SK-N-SH (cell line): ENCODE data around the gene SPACA6. TPM values are rescaled to one million over a fixed set of nuclear protein-coding genes. Genes with fewer than 3 reads are reported as not detected.

Source experiments
- CTCF ChIA-PET: fragments of 300-600, 350-600 bp; formaldehyde crosslinking; extraction: SDS; loops from one replicate; lab custom pipeline; 2021; lab: Yijun Ruan, JAX
- POLR2A ChIA-PET: fragments of 350-600 bp; sonication (Branson Sonifier 250); formaldehyde crosslinking; extraction: SDS; loops from one replicate; lab custom pipeline; 2020; ENCODE audit warnings: antibody characterized with exemption, inconsistent platforms; lab: Yijun Ruan, JAX
- DNase-seq: peaks from one replicate; pipeline ENCODE4 v3.0.0; 2012
- H2AFZ ChIP-seq: fragments of 200-600 bp; sonication (generic); 2 replicates; pipeline ENCODE4 v1.8.1; 2016; ENCODE audit warnings: antibody characterized with exemption, mild to moderate bottlenecking, low read depth
- H3F3A ChIP-seq: fragments of 200-600 bp; sonication (generic); replicated peaks from 2 replicates; pipeline ENCODE3; 2016; ENCODE audit warnings: antibody characterized with exemption, mild to moderate bottlenecking; ENCODE audit not compliant: insufficient read depth
- H3K27ac ChIP-seq, 2 experiments: fragments of 200-500 bp in 1 of 2; fragments of 200-600 bp in 1 of 2; sonication (Bioruptor generic) in 1 of 2; sonication (generic), shearing (Covaris generic) in 1 of 2; 2 replicates each; pipeline versions ENCODE4 v1.5.1 to v1.6.1; 2014 to 2016; ENCODE audit warnings: low read depth in 2 of 2, inconsistent platforms in 1 of 2, low read length in 1 of 2, mild to moderate bottlenecking in 1 of 2, mixed read lengths in 1 of 2
- H3K27me3 ChIP-seq: fragments of 200-600 bp; sonication (generic), shearing (Covaris generic); 2 replicates; pipeline ENCODE4 v1.6.1; 2016; ENCODE audit warnings: mixed run types; ENCODE audit not compliant: insufficient read depth
- H3K36me3 ChIP-seq, 2 experiments: fragments of 200-500 bp in 1 of 2; fragments of 200-600 bp in 1 of 2; sonication (Bioruptor generic) in 1 of 2; sonication (generic) in 1 of 2; replicated peaks in 1 of 2; 2 replicates each; pipeline versions ENCODE3 to v1.5.1; 2014 to 2016; ENCODE audit warnings: low read length in 1 of 2, mild to moderate bottlenecking in 1 of 2; ENCODE audit not compliant: insufficient read depth in 2 of 2, control insufficient read depth in 1 of 2
- H3K4me1 ChIP-seq, 2 experiments: fragments of 200-500 bp in 1 of 2; fragments of 200-600 bp in 1 of 2; sonication (Bioruptor generic) in 1 of 2; sonication (generic), shearing (Covaris generic) in 1 of 2; 2 replicates each; pipeline versions ENCODE4 v1.5.1 to v1.6.1; 2014 to 2016; ENCODE audit warnings: low read depth in 1 of 2, low read length in 1 of 2, mixed run types in 1 of 2; ENCODE audit not compliant: insufficient read depth in 2 of 2, control insufficient read depth in 1 of 2
- H3K4me2 ChIP-seq: fragments of 200-600 bp; sonication (generic), shearing (Covaris generic); 2 replicates; pipeline ENCODE4 v1.6.1; 2017; ENCODE audit warnings: mixed run types
- H3K4me3 ChIP-seq, 2 experiments: fragments of 200-500 bp in 1 of 2; fragments of 200-600 bp in 1 of 2; sonication (Bioruptor generic) in 1 of 2; sonication (generic), shearing (Covaris generic) in 1 of 2; 2 replicates each; pipeline versions ENCODE4 v1.5.1 to v1.8.1; 2014 to 2016; ENCODE audit warnings: low read depth in 2 of 2, inconsistent platforms in 1 of 2, low read length in 1 of 2, mild to moderate bottlenecking in 1 of 2, mixed read lengths in 1 of 2, moderate library complexity in 1 of 2
- H3K79me2 ChIP-seq: fragments of 200-600 bp; sonication (generic); 2 replicates; pipeline ENCODE4 v1.8.1; 2017; ENCODE audit warnings: mild to moderate bottlenecking; ENCODE audit not compliant: insufficient read depth
- H3K9ac ChIP-seq: fragments of 200-600 bp; sonication (generic); 2 replicates; pipeline ENCODE4 v1.6.1; 2017; ENCODE audit warnings: mixed run types
- H3K9me2 ChIP-seq: fragments of 200-600 bp; sonication (generic); 2 replicates; pipeline ENCODE4 v1.6.1; 2017; ENCODE audit warnings: mixed run types
- H3K9me3 ChIP-seq: fragments of 200-600 bp; sonication (generic); 2 replicates; pipeline ENCODE4 v1.6.1; 2017; ENCODE audit warnings: mixed run types, mild to moderate bottlenecking, moderate library complexity
- H4K20me1 ChIP-seq: fragments of 200-600 bp; sonication (generic); 2 replicates; pipeline ENCODE4 v1.6.1; 2017; ENCODE audit warnings: mild to moderate bottlenecking, mixed run types; ENCODE audit not compliant: insufficient read depth
- EP300 ChIP-seq, 2 experiments: IDR thresholded peaks; 2 replicates each; pipeline versions ENCODE4 v1.4.0 to v1.6.1; 2012; ENCODE audit warnings: borderline replicate concordance in 1 of 2, low read depth in 1 of 2, low read length in 1 of 2
- FOXJ3 ChIP-seq: sonication (generic); formaldehyde crosslinking; IDR thresholded peaks from 2 replicates; pipeline ENCODE4 v1.5.1; 2020; ENCODE audit warnings: mild to moderate bottlenecking, missing genetic modification reagents
- FOXM1 ChIP-seq: IDR thresholded peaks from 2 replicates; pipeline ENCODE4 v1.4.0; 2012; ENCODE audit warnings: low read depth, mild to moderate bottlenecking
- GABPA ChIP-seq: IDR thresholded peaks from 2 replicates; pipeline ENCODE4 v1.4.0; 2012; ENCODE audit warnings: low read depth, mild to moderate bottlenecking
- GATA2 ChIP-seq: sonication (generic); formaldehyde crosslinking; IDR thresholded peaks from 2 replicates; pipeline ENCODE4 v1.5.0; 2020; ENCODE audit warnings: mild to moderate bottlenecking, missing genetic modification reagents
- IRF3 ChIP-seq: fragments of 150-350 bp; IDR thresholded peaks from 2 replicates; pipeline ENCODE4 v1.6.1; 2016; ENCODE audit warnings: mild to moderate bottlenecking, low read depth, low read length
- MEF2A ChIP-seq: IDR thresholded peaks from 2 replicates; pipeline ENCODE4 v1.4.0; 2012; ENCODE audit warnings: low read depth, borderline replicate concordance
- NFIC ChIP-seq: IDR thresholded peaks from 2 replicates; pipeline ENCODE4 v1.4.0; 2012; ENCODE audit warnings: borderline replicate concordance
- NRF1 ChIP-seq: IDR thresholded peaks from 2 replicates; pipeline ENCODE4 v1.6.1; 2012; ENCODE audit warnings: low read depth, mild to moderate bottlenecking, low read length
- RCOR1 ChIP-seq: fragments of 150-350 bp; IDR thresholded peaks from 2 replicates; pipeline ENCODE4 v1.6.1; 2017; ENCODE audit warnings: antibody characterized with exemption, low read length
- RFX5 ChIP-seq: IDR thresholded peaks from 2 replicates; pipeline ENCODE4 v1.6.1; 2012; ENCODE audit warnings: mild to moderate bottlenecking, improper control_type of control experiment, low read length
- SIN3A ChIP-seq: IDR thresholded peaks from 2 replicates; pipeline ENCODE4 v1.6.1; 2012; ENCODE audit warnings: low read depth, mild to moderate bottlenecking, low read length, moderate library complexity, borderline replicate concordance
- SMC3 ChIP-seq: IDR thresholded peaks from 2 replicates; pipeline ENCODE4 v1.6.1; 2012; ENCODE audit warnings: low read depth, low read length, improper control_type of control experiment
- TCF12 ChIP-seq: IDR thresholded peaks from 2 replicates; pipeline ENCODE4 v1.4.0; 2012
- TEAD4 ChIP-seq: IDR thresholded peaks from 2 replicates; pipeline ENCODE4 v1.4.0; 2012; ENCODE audit warnings: mild to moderate bottlenecking, borderline replicate concordance; ENCODE audit not compliant: insufficient read depth
- YY1 ChIP-seq: IDR thresholded peaks from 2 replicates; pipeline ENCODE4 v1.4.0; 2012; ENCODE audit warnings: low read depth, mild to moderate bottlenecking
- WGBS: methylation state at CpG from one replicate; pipeline ENCODE4 v1.1.6; 2017; ENCODE audit warnings: low lambda C conversion rate; 5-methylcytosine and 5-hydroxymethylcytosine counted together
- polyA plus RNA-seq, 3 experiments: library from polyadenylated mRNA; depleted of rRNA; stranded (reverse); fragments of >200 nt; gene quantifications; 2 replicates each; pipeline ENCODE4 v1.2.3, GENCODE V29; 2012
- TF ChIP-seq, protein P1 (sequence below): IDR thresholded peaks from 2 replicates; pipeline ENCODE4 v1.4.0; 2012; ENCODE audit warnings: low read depth
- TF ChIP-seq, protein P2 (sequence below): IDR thresholded peaks from 2 replicates; pipeline ENCODE4 v1.4.0; 2012; ENCODE audit warnings: low read depth, borderline replicate concordance
- TF ChIP-seq, protein P3 (sequence below): fragments of 150-350 bp; IDR thresholded peaks from 2 replicates; pipeline ENCODE4 v1.6.1; 2017; ENCODE audit warnings: antibody characterized with exemption, low read length, low read depth, borderline replicate concordance
- TF ChIP-seq, protein P4 (sequence below): IDR thresholded peaks from 2 replicates; pipeline ENCODE4 v1.4.0; 2012; ENCODE audit warnings: low read depth, borderline replicate concordance

SPACA6 gene
- 12.6 and 15.8 TPM in 2 replicates for polyA plus RNA-seq (2012; rRNA removed)
- 4.5 and 7.2 TPM in 2 replicates for polyA plus RNA-seq (2012; cell fraction: cytosol; rRNA removed)
- polyA plus RNA-seq (2012; cell fraction: nucleus; rRNA removed) = 97.2 and 166 TPM in 2 replicates

GRCh38 chr19:51693260-51693659 lies at the start of gene SPACA6:
Gene SPACA6, plus strand, starts transcription at chr19:51693330. Its CDS starts 197 bp downstream, at chr19:51693527.
- ChIA-PET CTCF (no interaction called here), POLR2A (no interaction called here)
- H3K4me2 ChIP-seq = peak within 1 kb of the TSS; percentile 99
- H3F3A ChIP-seq = peaks cover 10% of the 10 kb centered on the region
- H3K27ac ChIP-seq = peak within 1 kb of the TSS in 1 of 2 experiments; percentile 15; a peak in 1 of 4 replicates
- peak within 1 kb of the TSS in 1 of 2 experiments; percentile 98; a peak in 1 of 4 replicates for H3K4me3 ChIP-seq
- no peaks in the 10 kb centered on the region for H3K27me3 ChIP-seq
- H3K9me3 ChIP-seq = no peaks in the 10 kb centered on the region
- H3K4me1 ChIP-seq = peaks cover 5 to 13% of the 10 kb centered on the region in 2 experiments; a peak in 2 of 4 replicates
- peaks cover 94% of the 10 kb centered on the region for H3K79me2 ChIP-seq
- peaks cover 71% of the 10 kb centered on the region for H4K20me1 ChIP-seq
- no peak for TF ChIP-seq SIN3A
- TF ChIP-seq FOXJ3 (CRISPR knock-in tag) = no peak
- TF ChIP-seq NFIC = no peak
- TF ChIP-seq SMC3 = no peak
- TF ChIP-seq NRF1 = no peak
- TF ChIP-seq FOXM1 = no peak
- no peak for TF ChIP-seq TCF12
- TF ChIP-seq EP300 (IDR thresholded peaks at IDR 0.05; ENCODE audit: borderline replicate concordance in 1 of 2, low read depth in 1 of 2, low read length in 1 of 2) = no peak
- TF ChIP-seq GATA2 (CRISPR knock-in tag) = no peak
- TF ChIP-seq MEF2A = no peak
- TF ChIP-seq, protein P1, sequence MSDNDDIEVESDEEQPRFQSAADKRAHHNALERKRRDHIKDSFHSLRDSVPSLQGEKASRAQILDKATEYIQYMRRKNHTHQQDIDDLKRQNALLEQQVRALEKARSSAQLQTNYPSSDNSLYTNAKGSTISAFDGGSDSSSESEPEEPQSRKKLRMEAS = no peak
- no peak for TF ChIP-seq IRF3
- TF ChIP-seq RFX5 = no peak
- no peak for TF ChIP-seq TEAD4
- no peak for TF ChIP-seq YY1
- TF ChIP-seq GABPA = no peak
- TF ChIP-seq, protein P2, sequence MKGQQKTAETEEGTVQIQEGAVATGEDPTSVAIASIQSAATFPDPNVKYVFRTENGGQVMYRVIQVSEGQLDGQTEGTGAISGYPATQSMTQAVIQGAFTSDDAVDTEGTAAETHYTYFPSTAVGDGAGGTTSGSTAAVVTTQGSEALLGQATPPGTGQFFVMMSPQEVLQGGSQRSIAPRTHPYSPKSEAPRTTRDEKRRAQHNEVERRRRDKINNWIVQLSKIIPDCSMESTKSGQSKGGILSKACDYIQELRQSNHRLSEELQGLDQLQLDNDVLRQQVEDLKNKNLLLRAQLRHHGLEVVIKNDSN = no peak
- TF ChIP-seq, protein P3, sequence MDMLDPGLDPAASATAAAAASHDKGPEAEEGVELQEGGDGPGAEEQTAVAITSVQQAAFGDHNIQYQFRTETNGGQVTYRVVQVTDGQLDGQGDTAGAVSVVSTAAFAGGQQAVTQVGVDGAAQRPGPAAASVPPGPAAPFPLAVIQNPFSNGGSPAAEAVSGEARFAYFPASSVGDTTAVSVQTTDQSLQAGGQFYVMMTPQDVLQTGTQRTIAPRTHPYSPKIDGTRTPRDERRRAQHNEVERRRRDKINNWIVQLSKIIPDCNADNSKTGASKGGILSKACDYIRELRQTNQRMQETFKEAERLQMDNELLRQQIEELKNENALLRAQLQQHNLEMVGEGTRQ = no peak
- TF ChIP-seq, protein P4, sequence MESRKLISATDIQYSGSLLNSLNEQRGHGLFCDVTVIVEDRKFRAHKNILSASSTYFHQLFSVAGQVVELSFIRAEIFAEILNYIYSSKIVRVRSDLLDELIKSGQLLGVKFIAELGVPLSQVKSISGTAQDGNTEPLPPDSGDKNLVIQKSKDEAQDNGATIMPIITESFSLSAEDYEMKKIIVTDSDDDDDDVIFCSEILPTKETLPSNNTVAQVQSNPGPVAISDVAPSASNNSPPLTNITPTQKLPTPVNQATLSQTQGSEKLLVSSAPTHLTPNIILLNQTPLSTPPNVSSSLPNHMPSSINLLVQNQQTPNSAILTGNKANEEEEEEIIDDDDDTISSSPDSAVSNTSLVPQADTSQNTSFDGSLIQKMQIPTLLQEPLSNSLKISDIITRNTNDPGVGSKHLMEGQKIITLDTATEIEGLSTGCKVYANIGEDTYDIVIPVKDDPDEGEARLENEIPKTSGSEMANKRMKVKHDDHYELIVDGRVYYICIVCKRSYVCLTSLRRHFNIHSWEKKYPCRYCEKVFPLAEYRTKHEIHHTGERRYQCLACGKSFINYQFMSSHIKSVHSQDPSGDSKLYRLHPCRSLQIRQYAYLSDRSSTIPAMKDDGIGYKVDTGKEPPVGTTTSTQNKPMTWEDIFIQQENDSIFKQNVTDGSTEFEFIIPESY = no peak
- no peak for TF ChIP-seq RCOR1
- H3K9ac ChIP-seq = peak within 1 kb of the TSS; percentile 36; the same call in 1 of the 2 replicates
- H2AFZ ChIP-seq = no peak within 1 kb of the TSS
- WGBS = 89% methylated on average over 7 of the region's 8 CpGs
- DNase-seq = peak; percentile 3
- H3K36me3 ChIP-seq = peaks cover 23 to 43% of the 10 kb centered on the region in 2 experiments
- no peaks in the 10 kb centered on the region for H3K9me2 ChIP-seq
